K562 (cell line): ENCODE measurements around the gene ACOX2. TPM values are rescaled to one million over a fixed set of nuclear protein-coding genes. Genes with fewer than 3 reads are reported as not detected.

Experiments
- ATAC-seq: fragments of 200-7000 bp; cut with Tn5 transposase; 3 replicates; pipeline ENCODE4 v1.9.1; 2020; ENCODE audit warnings: moderate library complexity
- BruUV-seq: library from RNA; stranded (reverse); fragments of 400-500 nt; replicated peaks from 2 replicates; lab custom pipeline; 2021; lab: Mats Ljungman, UMichigan
- CTCF ChIA-PET: fragments of 300-600 bp; formaldehyde crosslinking; extraction: SDS; loops from one replicate; lab custom pipeline; 2021; ENCODE audit warnings: low intra/inter-chr PET ratio; lab: Yijun Ruan, JAX
- POLR2A ChIA-PET: fragments of 300-600, 350-650 bp; sonication (Branson Sonifier 250); formaldehyde crosslinking; extraction: SDS; loops from one replicate; lab custom pipeline; 2021; ENCODE audit warnings: antibody characterized with exemption, inconsistent platforms; lab: Yijun Ruan, JAX
- DNase-seq, 4 experiments: peaks; one replicate each; pipeline versions ENCODE4 v3.0.0 to v3.0.0-alpha.2; 2011 to 2018; ENCODE audit warnings: low spot score in 3 of 4, mixed read lengths in 3 of 4; ENCODE audit errors: extremely low read depth in 1 of 4
- FAIRE-seq: peaks from 2 replicates; lab custom pipeline; 2011; peaks lifted over from hg19 to GRCh38; lab: Jason Lieb, UNC
- H2AFZ ChIP-seq: 2 replicates; pipeline ENCODE4 v1.6.0; 2011; ENCODE audit warnings: low read depth, low read length, control low read depth, inconsistent platforms
- H3K27ac ChIP-seq: fragments of 200-600 bp; 3 replicates; pipeline ENCODE4 v1.8.0; 2011; ENCODE audit warnings: low read depth, mild to moderate bottlenecking, control low read depth, inconsistent platforms, low read length, moderate library complexity, mixed read lengths; ENCODE audit errors: extremely low read depth
- H3K27me3 ChIP-seq, 2 experiments: fragments of 300-600 bp in 1 of 2; 2 replicates in 1 of 2; 3 replicates in 1 of 2; pipeline versions ENCODE4 v1.6.0 to v1.8.0; 2011; ENCODE audit warnings: inconsistent platforms in 2 of 2, low read length in 2 of 2, mild to moderate bottlenecking in 1 of 2, mixed read lengths in 1 of 2, moderate library complexity in 1 of 2; ENCODE audit not compliant: control insufficient read depth in 2 of 2, insufficient read depth in 2 of 2
- H3K36me3 ChIP-seq: fragments of 300-600 bp; 3 replicates; pipeline ENCODE4 v1.8.0; 2011; ENCODE audit warnings: mild to moderate bottlenecking, low read length, inconsistent platforms; ENCODE audit not compliant: control insufficient read depth, insufficient read depth
- H3K4me1 ChIP-seq, 2 experiments: fragments of 200-600 bp in 1 of 2; replicated peaks in 1 of 2; 2 replicates in 1 of 2; 3 replicates in 1 of 2; pipeline versions ENCODE4 v1.5.1 to v1.8.0; 2011; ENCODE audit warnings: inconsistent platforms in 2 of 2, low read length in 2 of 2, mild to moderate bottlenecking in 1 of 2, mixed read lengths in 1 of 2, moderate library complexity in 1 of 2; ENCODE audit not compliant: control insufficient read depth in 2 of 2, insufficient read depth in 2 of 2
- H3K4me2 ChIP-seq: 2 replicates; pipeline ENCODE4 v1.6.1; 2011; ENCODE audit warnings: low read length, control low read depth, inconsistent platforms, mixed read lengths; ENCODE audit not compliant: insufficient read depth
- H3K4me3 ChIP-seq: fragments of 200-600 bp; sonication (generic), shearing (Covaris generic); 2 replicates; pipeline ENCODE4 v1.5.1; 2016; ENCODE audit warnings: control low read depth, inconsistent platforms
- H3K79me2 ChIP-seq: fragments of 200-600 bp; 3 replicates; pipeline ENCODE4 v1.8.0; 2011; ENCODE audit warnings: low read length, inconsistent platforms; ENCODE audit not compliant: control insufficient read depth, insufficient read depth
- H3K9ac ChIP-seq, 2 experiments: 2 replicates each; pipeline versions ENCODE4 v1.6.0 to v1.6.1; 2011; ENCODE audit warnings: low read depth in 2 of 2, low read length in 2 of 2, control low read depth in 1 of 2, inconsistent platforms in 1 of 2, mild to moderate bottlenecking in 1 of 2, mixed read lengths in 1 of 2; ENCODE audit not compliant: insufficient read depth in 1 of 2
- H3K9me1 ChIP-seq: one replicate; pipeline ENCODE4 v1.6.0; 2011; ENCODE audit warnings: inconsistent platforms, mild to moderate bottlenecking, low read length, moderate library complexity; ENCODE audit not compliant: control insufficient read depth, insufficient read depth
- H3K9me3 ChIP-seq: replicated peaks from 2 replicates; pipeline ENCODE4 v1.5.1; 2011; ENCODE audit warnings: low read depth, low read length, inconsistent platforms; ENCODE audit not compliant: control insufficient read depth, insufficient read depth
- H4K20me1 ChIP-seq: replicated peaks from 2 replicates; pipeline ENCODE4 v1.6.1; 2011; ENCODE audit warnings: low read length, inconsistent platforms, mixed read lengths; ENCODE audit not compliant: control insufficient read depth, insufficient read depth
- ARID3A ChIP-seq: IDR thresholded peaks from 2 replicates; pipeline ENCODE4 v1.6.1; 2012; ENCODE audit warnings: low read depth, low read length, improper control_type of control experiment, borderline replicate concordance
- DNMT1 ChIP-seq: fragments of 450-650 bp; IDR thresholded peaks from 2 replicates; pipeline ENCODE4 v1.6.1; 2016; ENCODE audit warnings: antibody characterized with exemption, mild to moderate bottlenecking
- DPF2 ChIP-seq: fragments of 450-650 bp; IDR thresholded peaks from 2 replicates; pipeline ENCODE4 v1.6.1; 2016
- FOXA1 ChIP-seq: fragments of 450-650 bp; IDR thresholded peaks from 2 replicates; pipeline ENCODE4 v1.6.1; 2016; ENCODE audit warnings: mild to moderate bottlenecking, borderline replicate concordance
- NFIC ChIP-seq: fragments of 450-650 bp; IDR thresholded peaks from 2 replicates; pipeline ENCODE4 v1.6.1; 2017; ENCODE audit warnings: mild to moderate bottlenecking, inconsistent platforms
- PTRF ChIP-seq: fragments of 450-650 bp; IDR thresholded peaks from 2 replicates; pipeline ENCODE4 v1.6.1; 2016; ENCODE audit warnings: mild to moderate bottlenecking, missing genetic modification characterization, missing compliant biosample characterization
- SRF ChIP-seq, 2 experiments: fragments of 250-450, 450-650 bp in 1 of 2; sonication (Bioruptor Pico) in 1 of 2; sonication (generic) in 1 of 2; formaldehyde crosslinking; IDR thresholded peaks; 2 replicates each; pipeline versions ENCODE4 v1.5.0 to v1.5.1; 2020 to 2022; ENCODE audit warnings: mild to moderate bottlenecking in 1 of 2, missing genetic modification reagents in 1 of 2
- THRAP3 ChIP-seq: fragments of 450-650 bp; IDR thresholded peaks from 2 replicates; pipeline ENCODE4 v1.6.1; 2016; ENCODE audit warnings: mild to moderate bottlenecking, inconsistent platforms, borderline replicate concordance
- WHSC1 ChIP-seq: IDR thresholded peaks from one replicate; pipeline ENCODE4 v1.6.1; 2012; ENCODE audit warnings: low read length, control low read depth, inconsistent platforms
- YY1 ChIP-seq, 3 experiments: IDR thresholded peaks; 2 replicates each; pipeline ENCODE4 v1.6.1; 2011; ENCODE audit warnings: low read length in 2 of 3, mild to moderate bottlenecking in 2 of 3, moderate library complexity in 2 of 3, borderline replicate concordance in 1 of 3, control low read depth in 1 of 3, low read depth in 1 of 3; ENCODE audit not compliant: insufficient read depth in 3 of 3, insufficient replicate concordance in 2 of 3, control insufficient read depth in 1 of 3, insufficient read length in 1 of 3; ENCODE audit errors: extremely low read depth in 1 of 3
- ZBTB34 ChIP-seq: fragments of 250-450 bp; sonication (Bioruptor Pico); IDR thresholded peaks from 2 replicates; pipeline ENCODE4 v1.8.0; 2021; ENCODE audit warnings: mild to moderate bottlenecking, moderate library complexity
- ZC3H8 ChIP-seq: fragments of 450-650 bp; IDR thresholded peaks from 2 replicates; pipeline ENCODE4 v1.6.1; 2017
- ZNF24 ChIP-seq: fragments of 450-650 bp; IDR thresholded peaks from 2 replicates; pipeline ENCODE4 v1.6.1; 2016
- ZNF316 ChIP-seq: fragments of 450-650 bp; IDR thresholded peaks from 2 replicates; pipeline ENCODE4 v1.6.1; 2016
- WGBS: fragments of 100-300 bp; shearing (Covaris generic); methylation state at CpG from one replicate; pipeline ENCODE4 v1.1.6; 2016; ENCODE audit warnings: low coverage, mixed read lengths; ENCODE audit not compliant: insufficient coverage; ENCODE audit errors: missing lambda C conversion rate; 5-methylcytosine and 5-hydroxymethylcytosine counted together
- in situ Hi-C: fragments of 300-500 bp; cut with MboI; formaldehyde crosslinking; loops from 4 replicates; pipeline ENCODE4 v1.15.0; 2018; ENCODE audit warnings: inconsistent platforms, mixed read lengths
- intact Hi-C: fragments of 100-400 bp; cut with micrococcal nuclease; formaldehyde crosslinking; loops from 2 replicates; pipeline ENCODE4 v1.14.2; 2022
- polyA plus RNA-seq, 8 experiments: library from polyadenylated mRNA; depleted of rRNA in 4 of 8; stranded (reverse) in 5 of 8; unstranded in 3 of 8; fragments of >200 nt; fragmentation: Nextera tagmentation in 2 of 8; fragmentation: Illumina TruSeq in 1 of 8; extraction: Ambion mirVana in 2 of 8; extraction: Trizol in 1 of 8; gene quantifications; 2 replicates each; pipeline versions ENCODE4 v1.2.1 to v1.2.3, GENCODE V29; 2011 to 2014; ENCODE audit warnings: inconsistent platforms in 1 of 8, missing spikeins in 1 of 8
- total RNA-seq, 7 experiments: library from RNA; depleted of rRNA in 6 of 7; stranded (reverse); fragments of >200 nt in 6 of 7; fragmentation: Illumina TruSeq in 2 of 7; extraction: Trizol in 2 of 7; gene quantifications; 2 replicates each; pipeline versions ENCODE4 v1.2.1 to v1.2.3, GENCODE V29; 2011 to 2021; ENCODE audit warnings: low replicate concordance in 1 of 7

Gene ACOX2
- total and polyA plus RNA-seq, 9 of the 15 experiments (the other 6 are each of a cell fraction or from before 2014, with no cell fraction given): 0.15 TPM; not detected in 8

GRCh38 chr3:58507356-58508078 lies 29.5 kb downstream of the ACOX2 start:
- CTCF ChIA-PET: no interaction called here
- H3K4me1 ChIP-seq: no peaks in the 10 kb centered on the region

GRCh38 chr3:58502872-58503271 lies 34.1 kb downstream of the ACOX2 start:
- Histone ChIP-seq H3K4me2 (no peak overlapping the region), H3K27ac (no peak overlapping the region), H3K27me3 (no peaks in the 10 kb centered on the region), H3K9ac (no peak overlapping the region), H3K4me1 (no peaks in the 10 kb centered on the region), H3K4me3 (no peak overlapping the region), H3K36me3 (peaks cover 3% of the 10 kb centered on the region; the same call in 1 of the 3 replicates), H3K9me1 (no peaks in the 10 kb centered on the region), H4K20me1 (no peaks in the 10 kb centered on the region), H3K9me3 (no peaks in the 10 kb centered on the region), H3K79me2 (no peaks in the 10 kb centered on the region), H2AFZ (no peak overlapping the region)
- ChIA-PET CTCF (no interaction called here), POLR2A (no interaction called here)
- ATAC-seq: no peak
- intact Hi-C loops (no loop called here), in situ Hi-C loops (no loop called here)
- 18% methylated on average over 1 of the region's 1 CpG for WGBS
- BruUV-seq: no TSS peak
- no peak for FAIRE-seq
- DNase-seq: no peak
- TF ChIP-seq PTRF (tag) (no peak), SRF (CRISPR knock-in tag; IDR thresholded peaks at IDR 0.05) (no peak), ARID3A (no peak), ZNF316 (no peak), DNMT1 (no peak), NFIC (no peak), THRAP3 (no peak), YY1 (IDR thresholded peaks at IDR 0.05; ENCODE audit: borderline replicate concordance in 1 of 3, control insufficient read depth in 1 of 3, extremely low read depth in 1 of 3, insufficient read depth in 3 of 3, insufficient read length in 1 of 3, insufficient replicate concordance in 2 of 3, low read depth in 1 of 3, low read length in 2 of 3) (no peak), WHSC1 (no peak), ZBTB34 (no peak)

More at GRCh38 chr3:58507356-58508078, 29.5 kb downstream of the ACOX2 start:
- intact Hi-C loops (no loop called here), in situ Hi-C loops (no loop called here)
- WGBS: 15% methylated on average over 2 of the region's 2 CpGs
- Histone ChIP-seq H3K27ac (no peak overlapping the region), H3K9me3 (no peaks in the 10 kb centered on the region), H3K9me1 (no peaks in the 10 kb centered on the region), H3K4me3 (no peak overlapping the region), H3K9ac (no peak overlapping the region), H3K27me3 (peaks cover under 1 to 2% of the 10 kb centered on the region in 2 experiments; a peak in 1 of 5 replicates), H3K4me2 (no peak overlapping the region), H3K36me3 (peaks cover 3% of the 10 kb centered on the region; the same call in 1 of the 3 replicates), H4K20me1 (no peaks in the 10 kb centered on the region), H3K79me2 (no peaks in the 10 kb centered on the region), H2AFZ (no peak overlapping the region)
- ATAC-seq (no peak), DNase-seq (no peak), FAIRE-seq (no peak)
- TF ChIP-seq FOXA1 (no peak), DPF2 (no peak), ZNF24 (no peak), ZC3H8 (no peak)
- no TSS peak for BruUV-seq
- POLR2A ChIA-PET: interaction anchor here (2.0 kb wide), 1 partner anchor 14 kb away, joined by 6 read pairs; no protein-coding TSS in a partner anchor
